Measurements from ENCODE around the gene NANOS1.

The NANOS1 gene

GRCh38 chr10:119061352-119061751, 31.8 kb downstream of the NANOS1 start:
- TF ChIP-seq TAF1 (IDR thresholded peaks at IDR 0.05; ENCODE audit: borderline replicate concordance, insufficient read depth, low read length) (no peak), POLR2AphosphoS5 (IDR thresholded peaks at IDR 0.05; ENCODE audit: low read depth, low read length) (no peak)
- TF ChIP-seq, protein P1, sequence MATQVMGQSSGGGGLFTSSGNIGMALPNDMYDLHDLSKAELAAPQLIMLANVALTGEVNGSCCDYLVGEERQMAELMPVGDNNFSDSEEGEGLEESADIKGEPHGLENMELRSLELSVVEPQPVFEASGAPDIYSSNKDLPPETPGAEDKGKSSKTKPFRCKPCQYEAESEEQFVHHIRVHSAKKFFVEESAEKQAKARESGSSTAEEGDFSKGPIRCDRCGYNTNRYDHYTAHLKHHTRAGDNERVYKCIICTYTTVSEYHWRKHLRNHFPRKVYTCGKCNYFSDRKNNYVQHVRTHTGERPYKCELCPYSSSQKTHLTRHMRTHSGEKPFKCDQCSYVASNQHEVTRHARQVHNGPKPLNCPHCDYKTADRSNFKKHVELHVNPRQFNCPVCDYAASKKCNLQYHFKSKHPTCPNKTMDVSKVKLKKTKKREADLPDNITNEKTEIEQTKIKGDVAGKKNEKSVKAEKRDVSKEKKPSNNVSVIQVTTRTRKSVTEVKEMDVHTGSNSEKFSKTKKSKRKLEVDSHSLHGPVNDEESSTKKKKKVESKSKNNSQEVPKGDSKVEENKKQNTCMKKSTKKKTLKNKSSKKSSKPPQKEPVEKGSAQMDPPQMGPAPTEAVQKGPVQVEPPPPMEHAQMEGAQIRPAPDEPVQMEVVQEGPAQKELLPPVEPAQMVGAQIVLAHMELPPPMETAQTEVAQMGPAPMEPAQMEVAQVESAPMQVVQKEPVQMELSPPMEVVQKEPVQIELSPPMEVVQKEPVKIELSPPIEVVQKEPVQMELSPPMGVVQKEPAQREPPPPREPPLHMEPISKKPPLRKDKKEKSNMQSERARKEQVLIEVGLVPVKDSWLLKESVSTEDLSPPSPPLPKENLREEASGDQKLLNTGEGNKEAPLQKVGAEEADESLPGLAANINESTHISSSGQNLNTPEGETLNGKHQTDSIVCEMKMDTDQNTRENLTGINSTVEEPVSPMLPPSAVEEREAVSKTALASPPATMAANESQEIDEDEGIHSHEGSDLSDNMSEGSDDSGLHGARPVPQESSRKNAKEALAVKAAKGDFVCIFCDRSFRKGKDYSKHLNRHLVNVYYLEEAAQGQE (IDR thresholded peaks at IDR 0.05; ENCODE audit: insufficient read depth in 1 of 2, low read depth in 2 of 2, low read length in 2 of 2) = no peak

DNA sequence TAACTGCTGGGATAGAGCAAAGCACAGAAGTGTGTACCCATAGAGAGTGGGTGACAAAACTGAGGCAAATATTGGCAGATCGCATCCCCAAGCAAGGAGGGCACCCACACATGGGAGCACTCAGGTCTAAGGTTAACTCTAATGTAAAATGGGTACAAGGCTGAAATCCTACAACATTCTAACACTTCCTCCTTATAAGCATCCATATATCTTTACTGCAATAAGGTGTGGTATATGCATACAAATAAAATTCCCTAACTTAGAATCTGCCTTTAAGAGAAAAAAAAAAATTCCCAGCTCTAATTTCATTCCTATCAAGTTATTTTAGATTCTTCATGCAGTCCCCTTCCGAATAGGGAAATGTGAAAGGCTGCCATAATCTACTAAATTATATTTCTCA, 32.4 kb downstream of the NANOS1 start:
- TF ChIP-seq SIN3A (IDR thresholded peaks at IDR 0.05; ENCODE audit: borderline replicate concordance, insufficient read depth, low read length) (no peak), FOXP2 (optimal IDR thresholded peaks at IDR 0.05; ENCODE audit: borderline replicate concordance, extremely low read depth, extremely low read length, insufficient read depth) (no peak), POLR2AphosphoS5 (IDR thresholded peaks at IDR 0.05; ENCODE audit: low read depth, low read length) (no peak)
- TF ChIP-seq, protein P1 (IDR thresholded peaks at IDR 0.05; ENCODE audit: insufficient read depth in 1 of 2, low read depth in 2 of 2, low read length in 2 of 2) = no peak

DNA sequence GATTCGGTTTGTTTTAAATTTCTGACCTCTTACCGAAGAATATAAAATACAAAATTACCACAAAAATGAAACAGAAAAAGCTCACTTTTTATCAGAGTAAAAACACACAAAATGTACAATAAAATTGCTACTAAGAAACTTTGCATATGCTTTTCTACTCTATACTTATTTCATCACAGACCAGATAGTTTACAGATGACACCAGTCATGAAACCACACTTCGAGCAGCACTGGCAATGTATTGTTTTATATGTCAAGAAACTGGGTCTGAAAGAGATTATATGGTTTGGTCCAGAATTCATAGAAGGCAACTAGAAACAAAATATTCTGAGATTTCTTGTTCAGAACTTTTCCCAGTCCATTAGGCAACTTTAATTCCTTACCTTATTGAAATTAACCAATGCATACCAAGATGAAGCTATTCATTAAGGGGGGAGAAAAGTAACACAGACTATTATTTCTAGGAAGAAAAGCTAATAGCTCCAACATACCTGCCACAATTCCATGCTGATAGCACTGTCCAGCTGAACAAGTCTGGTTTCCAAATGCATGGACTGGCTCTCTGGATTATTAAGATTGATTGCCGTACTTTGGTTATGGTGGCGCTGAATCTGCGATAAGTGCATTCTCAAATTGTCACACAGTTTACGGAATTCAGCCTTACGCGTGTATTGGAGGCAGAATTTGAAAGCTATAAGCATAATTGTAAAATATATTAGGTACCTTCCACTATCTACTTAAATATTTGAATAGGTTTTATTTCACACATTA, 41.1 kb downstream of the NANOS1 start:
- TF ChIP-seq POLR2AphosphoS5 (IDR thresholded peaks at IDR 0.05; ENCODE audit: low read depth, low read length) (no peak), TAF1 (IDR thresholded peaks at IDR 0.05; ENCODE audit: borderline replicate concordance, insufficient read depth, low read length) (no peak), FOXP2 (optimal IDR thresholded peaks at IDR 0.05; ENCODE audit: borderline replicate concordance, extremely low read depth, extremely low read length, insufficient read depth) (no peak), SIN3A (IDR thresholded peaks at IDR 0.05; ENCODE audit: borderline replicate concordance, insufficient read depth, low read length) (no peak)
- TF ChIP-seq, protein P1 (IDR thresholded peaks at IDR 0.05; ENCODE audit: insufficient read depth in 1 of 2, low read depth in 2 of 2, low read length in 2 of 2) = no peak

- TF ChIP-seq SIN3A (IDR thresholded peaks at IDR 0.05; ENCODE audit: borderline replicate concordance, insufficient read depth, low read length) (no peak), FOXP2 (optimal IDR thresholded peaks at IDR 0.05; ENCODE audit: borderline replicate concordance, extremely low read depth, extremely low read length, insufficient read depth) (no peak), TAF1 (IDR thresholded peaks at IDR 0.05; ENCODE audit: borderline replicate concordance, insufficient read depth, low read length) (no peak), POLR2AphosphoS5 (IDR thresholded peaks at IDR 0.05; ENCODE audit: low read depth, low read length) (no peak)
- TF ChIP-seq, protein P1 (IDR thresholded peaks at IDR 0.05; ENCODE audit: insufficient read depth in 1 of 2, low read depth in 2 of 2, low read length in 2 of 2) = no peak
Observed at GRCh38 chr10:119073584-119073983, 44.1 kb downstream of the NANOS1 start.
